HepG2 (cell line): Measurements from ENCODE around the gene CAPN15. TPM values are rescaled to one million over a fixed set of nuclear protein-coding genes. Genes with fewer than 3 reads are reported as not detected.

Source experiments
- ATAC-seq: fragments of 200-7000 bp; cut with Tn5 transposase; 3 replicates; pipeline ENCODE4 v1.9.1; 2020; ENCODE audit warnings: mild to moderate bottlenecking, moderate library complexity
- BruUV-seq: library from RNA; stranded (reverse); fragments of 400-500 nt; replicated peaks from 2 replicates; lab custom pipeline; 2021; lab: Mats Ljungman, UMichigan
- CTCF ChIA-PET: fragments of 300-600 bp; formaldehyde crosslinking; extraction: SDS; loops from one replicate; lab custom pipeline; 2021; ENCODE audit warnings: low total read pairs, inconsistent platforms, low intra/inter-chr PET ratio; lab: Yijun Ruan, JAX
- POLR2A ChIA-PET: fragments of 350-600 bp; sonication (Branson Sonifier 250); formaldehyde crosslinking; loops from one replicate; lab custom pipeline; 2020; ENCODE audit warnings: antibody characterized with exemption, inconsistent platforms; lab: Yijun Ruan, JAX
- DNase-seq: peaks from one replicate; pipeline ENCODE4 v3.0.0-alpha.2; 2015; ENCODE audit warnings: low spot score
- FAIRE-seq: peaks from 3 replicates; lab custom pipeline; 2011; peaks lifted over from hg19 to GRCh38; lab: Jason Lieb, UNC
- H2AFZ ChIP-seq: one replicate; pipeline ENCODE4 v1.6.1; 2011; ENCODE audit warnings: low read length, inconsistent platforms
- H3K27ac ChIP-seq: fragments of 300-600 bp; 3 replicates; pipeline ENCODE4 v1.8.0; 2011; ENCODE audit warnings: mixed run types, mild to moderate bottlenecking, mixed read lengths, low read length, inconsistent platforms; ENCODE audit not compliant: insufficient read depth; ENCODE audit errors: extremely low read length
- H3K27me3 ChIP-seq, 2 experiments: fragments of 200-600 bp in 1 of 2; 2 replicates in 1 of 2; 3 replicates in 1 of 2; pipeline versions ENCODE4 v1.6.0 to v1.8.0; 2011; ENCODE audit warnings: low read length in 2 of 2, mild to moderate bottlenecking in 2 of 2, moderate library complexity in 2 of 2, inconsistent platforms in 1 of 2; ENCODE audit not compliant: insufficient read depth in 2 of 2, control insufficient read depth in 1 of 2
- H3K36me3 ChIP-seq, 2 experiments: fragments of 200-600 bp in 1 of 2; replicated peaks in 1 of 2; 2 replicates in 1 of 2; 3 replicates in 1 of 2; pipeline versions ENCODE4 v1.5.1 to v1.8.0; 2011; ENCODE audit warnings: low read length in 2 of 2, inconsistent platforms in 1 of 2; ENCODE audit not compliant: insufficient read depth in 2 of 2, control insufficient read depth in 1 of 2
- H3K4me1 ChIP-seq: 2 replicates; pipeline ENCODE4 v1.5.1; 2012; ENCODE audit warnings: low read length, inconsistent platforms; ENCODE audit not compliant: insufficient read depth
- H3K4me2 ChIP-seq: 2 replicates; pipeline ENCODE4 v1.6.0; 2011; ENCODE audit warnings: low read depth, low read length, inconsistent platforms
- H3K4me3 ChIP-seq, 3 experiments: fragments of 200-600 bp in 1 of 3; sonication (generic), shearing (Covaris generic) in 1 of 3; replicated peaks in 1 of 3; 2 replicates each; pipeline ENCODE4 v1.5.1; 2011 to 2016; ENCODE audit warnings: low read length in 3 of 3, inconsistent platforms in 2 of 3, low read depth in 2 of 3, mild to moderate bottlenecking in 2 of 3, control low read depth in 1 of 3, mixed read lengths in 1 of 3; ENCODE audit not compliant: insufficient read depth in 1 of 3
- H3K79me2 ChIP-seq: one replicate; pipeline ENCODE4 v1.6.1; 2011; ENCODE audit warnings: low read length, inconsistent platforms; ENCODE audit not compliant: insufficient read depth
- H3K9ac ChIP-seq: 2 replicates; pipeline ENCODE4 v1.6.0; 2011; ENCODE audit warnings: mild to moderate bottlenecking, low read depth, low read length, inconsistent platforms; ENCODE audit not compliant: insufficient read depth
- H3K9me3 ChIP-seq: 2 replicates; pipeline ENCODE4 v1.5.1; 2012; ENCODE audit warnings: mild to moderate bottlenecking, low read length
- H4K20me1 ChIP-seq: 2 replicates; pipeline ENCODE4 v1.6.0; 2011; ENCODE audit warnings: inconsistent platforms, mild to moderate bottlenecking, low read length, moderate library complexity; ENCODE audit not compliant: insufficient read depth
- ARID5B ChIP-seq: IDR thresholded peaks from 2 replicates; pipeline ENCODE4 v1.4.0; 2020; ENCODE audit warnings: mild to moderate bottlenecking, missing genetic modification reagents
- DBP ChIP-seq: sonication (generic); formaldehyde crosslinking; IDR thresholded peaks from 2 replicates; pipeline ENCODE4 v1.4.0; 2020; ENCODE audit warnings: missing genetic modification reagents; ENCODE audit errors: not compliant biosample characterization
- HNRNPL ChIP-seq: fragments of 200-400 bp; formaldehyde crosslinking; IDR thresholded peaks from 2 replicates; pipeline ENCODE4 v1.6.1; 2017; ENCODE audit warnings: mild to moderate bottlenecking, low read depth, low read length
- IKZF1 ChIP-seq: fragments of 450-650 bp; IDR thresholded peaks from 2 replicates; pipeline ENCODE4 v1.7.1; 2016
- KDM2A ChIP-seq: sonication (generic); formaldehyde crosslinking; IDR thresholded peaks from 2 replicates; pipeline ENCODE4 v1.4.0; 2020; ENCODE audit warnings: low read depth, missing genetic modification reagents, borderline replicate concordance
- KLF13 ChIP-seq: sonication (generic); formaldehyde crosslinking; IDR thresholded peaks from 2 replicates; pipeline ENCODE4 v1.4.0; 2020; ENCODE audit warnings: mild to moderate bottlenecking, missing genetic modification reagents
- NFATC3 ChIP-seq: sonication (generic); formaldehyde crosslinking; IDR thresholded peaks from 2 replicates; pipeline ENCODE4 v1.5.1; 2020; ENCODE audit warnings: mild to moderate bottlenecking, missing genetic modification reagents
- NRL ChIP-seq: sonication (generic); formaldehyde crosslinking; IDR thresholded peaks from 2 replicates; pipeline ENCODE4 v1.5.0; 2020; ENCODE audit warnings: missing genetic modification reagents, mild to moderate bottlenecking, moderate library complexity, borderline replicate concordance
- ZBTB3 ChIP-seq: sonication (generic); formaldehyde crosslinking; IDR thresholded peaks from 2 replicates; pipeline ENCODE4 v1.4.0; 2020; ENCODE audit warnings: low read depth, mild to moderate bottlenecking, moderate library complexity, missing genetic modification reagents, borderline replicate concordance
- ZIK1 ChIP-seq: sonication (generic); formaldehyde crosslinking; IDR thresholded peaks from 2 replicates; pipeline ENCODE4 v1.5.0; 2020; ENCODE audit warnings: mild to moderate bottlenecking, low read depth, missing genetic modification reagents, borderline replicate concordance
- ZNF530 ChIP-seq: sonication (generic); formaldehyde crosslinking; IDR thresholded peaks from 2 replicates; pipeline ENCODE4 v1.5.0; 2020; ENCODE audit warnings: low read depth, mild to moderate bottlenecking, missing genetic modification reagents
- WGBS: methylation state at CpG from one replicate; pipeline ENCODE4 v1.1.6; 2017; ENCODE audit warnings: low lambda C conversion rate; 5-methylcytosine and 5-hydroxymethylcytosine counted together
- in situ Hi-C: cut with HindIII; loops from 2 replicates; pipeline ENCODE4 v1.10.0; 2017; ENCODE audit warnings: low pct_unique_long_range_greater_than_20kb; ENCODE audit not compliant: extremely low pct_ligation_motif_present
- intact Hi-C: fragments of 100-400 bp; cut with micrococcal nuclease; formaldehyde crosslinking; loops from one replicate; pipeline ENCODE4 v1.10.0; 2022; ENCODE audit not compliant: unreplicated experiment
- polyA plus RNA-seq, 8 experiments: library from polyadenylated mRNA; depleted of rRNA in 3 of 8; stranded (reverse) in 7 of 8; unstranded in 1 of 8; fragments of >200 nt; fragmentation: Illumina TruSeq in 4 of 8; extraction: Trizol in 4 of 8; gene quantifications; 2 replicates each; pipeline versions ENCODE4 v1.2.1 to v1.2.3, GENCODE V29; 2011 to 2016; ENCODE audit warnings: low read depth in 4 of 8, missing spikeins in 1 of 8, mixed read lengths in 1 of 8; ENCODE audit not compliant: insufficient read depth in 1 of 8
- total RNA-seq, 5 experiments: library from RNA; depleted of rRNA; stranded (reverse); fragments of >200 nt; fragmentation: Illumina TruSeq; extraction: Trizol; gene quantifications; 2 replicates each; pipeline ENCODE4 v1.2.3, GENCODE V29; 2016; ENCODE audit warnings: low read depth in 1 of 5

Gene CAPN15
- total and polyA plus RNA-seq, 2 of the 13 experiments (the other 11 are each of a cell fraction or from before 2014, with no cell fraction given), result 14.9 to 24.5 TPM

GRCh38 chr16:567373-568256 lies 40.1 kb downstream of the CAPN15 start (continued):
- TF ChIP-seq HNRNPL (peak; percentile 56), ZBTB3 (CRISPR knock-in tag) (no peak), KDM2A (CRISPR knock-in tag) (0 out of 2 replicates have a peak, but pooled peaks have one; percentile 10), NRL (CRISPR knock-in tag) (peak; percentile 63; the same call in 1 of the 2 replicates), ZIK1 (no peak), KLF13 (no peak)

- FAIRE-seq, result no peak
- H4K20me1 ChIP-seq, result no peaks in the 10 kb centered on the region
- ChIA-PET POLR2A (interaction anchor here (1.0 to 2.0 kb wide), 3 partner anchors 10 to 42 kb away, joined by 3 to 8 read pairs (median 4); partner anchors contain the start of gene CAPN15), CTCF (no interaction called here)
- WGBS, result 0% methylated on average over 1 of the region's 11 CpGs
- peak; percentile 3; the same call in 2 of the 3 replicates for ATAC-seq
- H3K9ac ChIP-seq, result peak overlapping the region; percentile 70; the same call in 1 of the 2 replicates
- H3K79me2 ChIP-seq, result peaks cover 7% of the 10 kb centered on the region
- H3K27me3 ChIP-seq, result peaks cover 7 to 25% of the 10 kb centered on the region in 2 experiments
- H3K4me1 ChIP-seq, result peaks cover 64% of the 10 kb centered on the region
- BruUV-seq, result no TSS peak
- H3K27ac ChIP-seq, result peak overlapping the region; percentile 79
- H3K9me3 ChIP-seq, result no peaks in the 10 kb centered on the region
- in situ Hi-C loops (no loop called here), intact Hi-C loops (loop anchor here (5.0 kb wide), 1 partner anchor 36 kb away; no protein-coding TSS in a partner anchor)
- H2AFZ ChIP-seq, result no peak overlapping the region
- peak overlapping the region; percentile 91 for H3K4me2 ChIP-seq
- H3K36me3 ChIP-seq, result 0 out of 5 replicates have a peak, but pooled peaks cover 0 to 5% of the 10 kb centered on the region in 2 experiments
- peak overlapping the region; percentile 68 to 92 (median 88); a peak in 5 of 6 replicates for H3K4me3 ChIP-seq
- no peak for DNase-seq
- TF ChIP-seq DBP (CRISPR knock-in tag) (no peak), ZNF530 (CRISPR knock-in tag) (no peak), IKZF1 (no peak), NFATC3 (no peak), ARID5B (no peak), HNRNPL (0 out of 2 replicates have a peak, but pooled peaks have one; percentile 10)
Measured at GRCh38 chr16:568401-569258, 41.1 kb downstream of the CAPN15 start.
